DMS79 treated with DMSO at 0.1 percent for 48 hours (cell line): ENCODE data around the gene ZNF19.
"Not testable (repeated sequence)": the region's sequence is repeated elsewhere in the genome, so short reads cannot be mapped to it uniquely, and the experiment has no call there.

Source experiments
- DNase-seq: peaks from one replicate; lab custom pipeline; 2025; lab: John Stamatoyannopoulos, UW

Gene ZNF19

GRCh38 chr16:71489122-71489521 is at the start of gene ZNF19:
TSS of gene ZNF19 (minus strand) at chr16:71489324. CDS start at chr16:71482114, 7,210 bp downstream.
- no peak for DNase-seq

- DNase-seq, result no peak
Measured at GRCh38 chr16:71537643-71538042, 48.5 kb upstream of the ZNF19 start.

GRCh38 chr16:71536752-71537499 is 47.8 kb upstream of the ZNF19 start:
- no peak for DNase-seq

GRCh38 chr16:71532366-71532765 is 43.2 kb upstream of the ZNF19 start:
- no peak for DNase-seq

GRCh38 chr16:71528863-71529262 is 39.7 kb upstream of the ZNF19 start:
- no peak for DNase-seq

- DNase-seq, result no peak
Measured at GRCh38 chr16:71528257-71528656, 39.1 kb upstream of the ZNF19 start.

- DNase-seq, result peak; percentile 61
Measured at GRCh38 chr16:71526111-71526631, 37.0 kb upstream of the ZNF19 start, which contains the start of gene CHST4. TSS of gene CHST4 (plus strand) at chr16:71526426. CDS start at chr16:71536678, 10,252 bp downstream.

- DNase-seq, result no peak
Measured at GRCh38 chr16:71524566-71525553, 35.7 kb upstream of the ZNF19 start.

GRCh38 chr16:71520550-71520949 is 31.4 kb upstream of the ZNF19 start:
- no peak for DNase-seq

GRCh38 chr16:71515026-71515425 is 25.9 kb upstream of the ZNF19 start:
- DNase-seq, result no peak

- no peak for DNase-seq
Measured at GRCh38 chr16:71514476-71514875, 25.4 kb upstream of the ZNF19 start.

GRCh38 chr16:71513302-71513701 is 24.2 kb upstream of the ZNF19 start:
- DNase-seq, result no peak

- DNase-seq, result no peak
Measured at GRCh38 chr16:71507061-71507460, 17.9 kb upstream of the ZNF19 start.

GRCh38 chr16:71504901-71505300 is 15.8 kb upstream of the ZNF19 start:
- no peak for DNase-seq

- DNase-seq, result not testable (repeated sequence)
Measured at GRCh38 chr16:71504051-71504450, 14.9 kb upstream of the ZNF19 start.

GRCh38 chr16:71501547-71501946 is 12.4 kb upstream of the ZNF19 start:
- DNase-seq, result no peak

- DNase-seq, result no peak
Measured at GRCh38 chr16:71500964-71501363, 11.8 kb upstream of the ZNF19 start.

GRCh38 chr16:71499775-71500364 is 10.7 kb upstream of the ZNF19 start:
- DNase-seq, result peak; percentile 0

- no peak for DNase-seq
Measured at GRCh38 chr16:71498031-71498430, 8.9 kb upstream of the ZNF19 start.

GRCh38 chr16:71493213-71493612 is 4.1 kb upstream of the ZNF19 start:
- no peak for DNase-seq

- no peak for DNase-seq
Measured at GRCh38 chr16:71492786-71493185, 3.7 kb upstream of the ZNF19 start.

GRCh38 chr16:71491054-71491453 is 1.9 kb upstream of the ZNF19 start:
- no peak for DNase-seq
